ENCODE results near the gene C9orf72.
"Not testable (repeated sequence)": the region's sequence is repeated elsewhere in the genome, so short reads cannot be mapped to it uniquely, and the experiment has no call there.

C9orf72 gene

GRCh38 chr9:27572918-27573633 is at the start of gene C9orf72:
Gene C9orf72 (minus strand): TSS chr9:27573481. CDS start chr9:27567120, 6,361 bp downstream.
- DNase-seq (ENCODE audit: low spot score): no peak

- no peak for DNase-seq (ENCODE audit: low spot score)
Measured at GRCh38 chr9:27622693-27623340, 49.5 kb upstream of the C9orf72 start.

GRCh38 chr9:27619743-27620142 is 46.5 kb upstream of the C9orf72 start:
- DNase-seq (ENCODE audit: low spot score): no peak

- DNase-seq (ENCODE audit: low spot score): no peak
Measured at GRCh38 chr9:27618066-27618465, 44.8 kb upstream of the C9orf72 start.

- no peak for DNase-seq (ENCODE audit: low spot score)
Measured at GRCh38 chr9:27614551-27614950, 41.3 kb upstream of the C9orf72 start.

GRCh38 chr9:27612036-27612435 is 38.8 kb upstream of the C9orf72 start:
- DNase-seq (ENCODE audit: low spot score): not testable (repeated sequence)

GRCh38 chr9:27610622-27611021 is 37.3 kb upstream of the C9orf72 start:
- no peak for DNase-seq (ENCODE audit: low spot score)

GRCh38 chr9:27602954-27603353 is 29.7 kb upstream of the C9orf72 start:
- DNase-seq (ENCODE audit: low spot score): no peak

GRCh38 chr9:27602142-27602861 is 29.0 kb upstream of the C9orf72 start:
- DNase-seq (ENCODE audit: low spot score): no peak

GRCh38 chr9:27601396-27601795 is 28.1 kb upstream of the C9orf72 start:
- DNase-seq (ENCODE audit: low spot score): no peak

- DNase-seq (ENCODE audit: low spot score): no peak
Measured at GRCh38 chr9:27600256-27600655, 27.0 kb upstream of the C9orf72 start.

GRCh38 chr9:27599870-27600238 is 26.6 kb upstream of the C9orf72 start:
- DNase-seq (ENCODE audit: low spot score): no peak

GRCh38 chr9:27599102-27599869 is 26.0 kb upstream of the C9orf72 start:
- DNase-seq (ENCODE audit: low spot score): no peak

GRCh38 chr9:27595733-27596132 is 22.5 kb upstream of the C9orf72 start:
- no peak for DNase-seq (ENCODE audit: low spot score)

- DNase-seq (ENCODE audit: low spot score): no peak
Measured at GRCh38 chr9:27591672-27592071, 18.4 kb upstream of the C9orf72 start.

- DNase-seq (ENCODE audit: low spot score): no peak
Measured at GRCh38 chr9:27591093-27591492, 17.8 kb upstream of the C9orf72 start.

- DNase-seq (ENCODE audit: low spot score): no peak
Measured at GRCh38 chr9:27590651-27591050, 17.4 kb upstream of the C9orf72 start.

GRCh38 chr9:27589462-27589861 is 16.2 kb upstream of the C9orf72 start:
- no peak for DNase-seq (ENCODE audit: low spot score)

GRCh38 chr9:27586304-27586703 is 13.0 kb upstream of the C9orf72 start:
- no peak for DNase-seq (ENCODE audit: low spot score)

GRCh38 chr9:27584931-27585330 is 11.7 kb upstream of the C9orf72 start:
- DNase-seq (ENCODE audit: low spot score): no peak

- no peak for DNase-seq (ENCODE audit: low spot score)
Measured at GRCh38 chr9:27582794-27583193, 9.5 kb upstream of the C9orf72 start.

GRCh38 chr9:27581826-27582225 is 8.5 kb upstream of the C9orf72 start:
- DNase-seq (ENCODE audit: low spot score): no peak
